ENCODE results near the gene EPHA2.

The EPHA2 gene

DNA sequence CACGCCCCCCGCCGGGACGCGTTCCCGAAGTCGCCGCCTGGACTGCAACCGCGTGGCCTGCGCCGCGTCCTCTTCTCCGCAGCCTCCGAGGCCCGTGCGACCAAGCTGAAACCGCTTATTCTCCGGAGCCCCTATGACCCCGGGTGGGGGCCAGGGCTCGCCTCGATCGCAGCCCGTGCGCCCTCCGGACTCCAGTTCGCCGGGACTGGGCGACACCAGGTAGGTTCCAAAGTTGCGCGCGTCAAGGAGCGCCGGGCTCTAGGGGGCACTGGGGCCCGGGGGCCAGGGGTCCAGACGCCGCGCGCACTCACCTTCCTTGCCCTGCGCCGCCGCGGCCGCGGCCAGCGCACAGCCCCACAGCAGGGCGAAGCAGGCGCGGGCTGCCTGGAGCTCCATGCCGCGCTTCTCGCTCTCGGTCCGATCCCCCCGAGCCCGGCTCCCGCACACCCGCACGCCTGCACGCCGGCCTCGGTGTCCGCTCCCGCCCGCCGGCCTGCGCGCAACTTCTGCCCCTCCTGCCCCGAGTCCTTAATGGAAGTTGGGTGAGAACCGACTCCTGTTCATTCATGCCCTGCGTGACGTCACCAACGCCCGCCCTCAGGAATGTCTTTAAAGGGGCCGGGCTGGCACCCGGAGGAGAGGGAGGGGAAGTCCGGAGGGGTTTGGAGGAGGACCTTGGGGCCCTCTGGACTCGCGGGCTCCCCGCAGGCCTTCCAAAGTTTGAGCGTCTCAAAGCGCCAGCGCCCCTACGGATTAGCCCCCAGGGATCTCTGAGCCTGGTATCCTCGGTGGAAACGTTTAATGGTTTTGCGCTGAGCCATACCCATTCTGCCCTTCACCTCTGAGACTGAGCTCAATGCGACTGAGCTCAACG, at the start of gene EPHA2:
TSS of gene EPHA2 (minus strand) at position 533 of the 874 bp plus-strand sequence. CDS start at position 396, 137 bp downstream.
- Histone ChIP-seq H3K9me3 (ENCODE audit: insufficient read depth, low read length) (no peaks in the 10 kb centered on the region), H4K20me1 (ENCODE audit: low read depth, low read length) (no peaks in the 10 kb centered on the region), H3K9me2 (replicated peaks; ENCODE audit: insufficient read depth, low read length) (no peaks in the 10 kb centered on the region), H3K9ac (ENCODE audit: low read length) (no peak within 1 kb of the TSS), H3K79me2 (ENCODE audit: insufficient read depth, low read length) (no peaks in the 10 kb centered on the region), H3K27ac (ENCODE audit: low read depth, low read length) (no peak within 1 kb of the TSS), H3K36me3 (ENCODE audit: low read length) (no peaks in the 10 kb centered on the region), H3K4me2 (ENCODE audit: low read depth, low read length, poor library complexity, severe bottlenecking) (no peak within 1 kb of the TSS), H2AFZ (ENCODE audit: low read depth, low read length, severe bottlenecking) (no peak within 1 kb of the TSS), H3K4me3 (ENCODE audit: insufficient read depth, low read length, poor library complexity, severe bottlenecking) (no peak within 1 kb of the TSS), H3K27me3 (ENCODE audit: low read length) (no peaks in the 10 kb centered on the region), H3F3A (ENCODE audit: insufficient read depth) (no peaks in the 10 kb centered on the region)
- TF ChIP-seq, protein P1, sequence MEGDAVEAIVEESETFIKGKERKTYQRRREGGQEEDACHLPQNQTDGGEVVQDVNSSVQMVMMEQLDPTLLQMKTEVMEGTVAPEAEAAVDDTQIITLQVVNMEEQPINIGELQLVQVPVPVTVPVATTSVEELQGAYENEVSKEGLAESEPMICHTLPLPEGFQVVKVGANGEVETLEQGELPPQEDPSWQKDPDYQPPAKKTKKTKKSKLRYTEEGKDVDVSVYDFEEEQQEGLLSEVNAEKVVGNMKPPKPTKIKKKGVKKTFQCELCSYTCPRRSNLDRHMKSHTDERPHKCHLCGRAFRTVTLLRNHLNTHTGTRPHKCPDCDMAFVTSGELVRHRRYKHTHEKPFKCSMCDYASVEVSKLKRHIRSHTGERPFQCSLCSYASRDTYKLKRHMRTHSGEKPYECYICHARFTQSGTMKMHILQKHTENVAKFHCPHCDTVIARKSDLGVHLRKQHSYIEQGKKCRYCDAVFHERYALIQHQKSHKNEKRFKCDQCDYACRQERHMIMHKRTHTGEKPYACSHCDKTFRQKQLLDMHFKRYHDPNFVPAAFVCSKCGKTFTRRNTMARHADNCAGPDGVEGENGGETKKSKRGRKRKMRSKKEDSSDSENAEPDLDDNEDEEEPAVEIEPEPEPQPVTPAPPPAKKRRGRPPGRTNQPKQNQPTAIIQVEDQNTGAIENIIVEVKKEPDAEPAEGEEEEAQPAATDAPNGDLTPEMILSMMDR (IDR thresholded peaks at IDR 0.05; ENCODE audit: insufficient read depth, low read length, poor library complexity, severe bottlenecking): no peak
- no peak for TF ChIP-seq EZH2phosphoT487 (conservative IDR thresholded peaks at IDR 0.05; ENCODE audit: low read length)

DNA sequence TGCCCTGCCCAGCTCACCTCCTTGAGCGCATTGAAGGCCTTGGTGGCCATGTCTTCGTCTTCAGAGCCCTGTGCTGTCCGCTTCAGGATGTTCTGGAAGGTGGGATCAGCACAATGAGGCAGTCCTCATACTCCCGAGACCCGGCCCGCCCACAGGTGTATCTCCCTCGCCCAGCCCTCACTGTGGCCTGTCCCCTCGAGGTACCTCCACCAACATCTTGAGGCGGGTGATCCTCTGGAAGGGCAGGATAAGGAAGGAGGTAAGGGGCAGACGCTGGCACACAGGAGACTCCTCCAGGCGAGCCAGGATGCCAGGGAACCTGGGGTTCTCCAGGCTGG, 49.4 kb upstream of the EPHA2 start:
- Histone ChIP-seq H3K36me3 (ENCODE audit: low read length) (no peaks in the 10 kb centered on the region), H2AFZ (ENCODE audit: low read depth, low read length, severe bottlenecking) (no peak overlapping the region), H3K4me3 (ENCODE audit: insufficient read depth, low read length, poor library complexity, severe bottlenecking) (no peak overlapping the region), H3K27ac (ENCODE audit: low read depth, low read length) (no peak overlapping the region), H3F3A (ENCODE audit: insufficient read depth) (no peaks in the 10 kb centered on the region), H3K4me2 (ENCODE audit: low read depth, low read length, poor library complexity, severe bottlenecking) (no peak overlapping the region), H3K79me2 (ENCODE audit: insufficient read depth, low read length) (no peaks in the 10 kb centered on the region), H3K27me3 (ENCODE audit: low read length) (no peaks in the 10 kb centered on the region), H3K9me2 (replicated peaks; ENCODE audit: insufficient read depth, low read length) (no peaks in the 10 kb centered on the region), H3K9ac (ENCODE audit: low read length) (no peak overlapping the region), H3K9me3 (ENCODE audit: insufficient read depth, low read length) (no peaks in the 10 kb centered on the region), H4K20me1 (ENCODE audit: low read depth, low read length) (no peaks in the 10 kb centered on the region)
- TF ChIP-seq, protein P1 (IDR thresholded peaks at IDR 0.05; ENCODE audit: insufficient read depth, low read length, poor library complexity, severe bottlenecking): no peak
- no peak for TF ChIP-seq EZH2phosphoT487 (conservative IDR thresholded peaks at IDR 0.05; ENCODE audit: low read length)

- Histone ChIP-seq H3K36me3 (ENCODE audit: low read length) (no peaks in the 10 kb centered on the region), H3K4me2 (ENCODE audit: low read depth, low read length, poor library complexity, severe bottlenecking) (no peak overlapping the region), H3K27me3 (ENCODE audit: low read length) (no peaks in the 10 kb centered on the region), H3K9me3 (ENCODE audit: insufficient read depth, low read length) (no peaks in the 10 kb centered on the region), H4K20me1 (ENCODE audit: low read depth, low read length) (no peaks in the 10 kb centered on the region), H3F3A (ENCODE audit: insufficient read depth) (no peaks in the 10 kb centered on the region), H3K4me3 (ENCODE audit: insufficient read depth, low read length, poor library complexity, severe bottlenecking) (no peak overlapping the region), H3K9ac (ENCODE audit: low read length) (no peak overlapping the region), H3K79me2 (ENCODE audit: insufficient read depth, low read length) (no peaks in the 10 kb centered on the region), H2AFZ (ENCODE audit: low read depth, low read length, severe bottlenecking) (no peak overlapping the region), H3K9me2 (replicated peaks; ENCODE audit: insufficient read depth, low read length) (no peaks in the 10 kb centered on the region), H3K27ac (ENCODE audit: low read depth, low read length) (no peak overlapping the region)
- TF ChIP-seq, protein P1 (IDR thresholded peaks at IDR 0.05; ENCODE audit: insufficient read depth, low read length, poor library complexity, severe bottlenecking): peak; percentile 17
- no peak for TF ChIP-seq EZH2phosphoT487 (conservative IDR thresholded peaks at IDR 0.05; ENCODE audit: low read length)
Measured at GRCh38 chr1:16204634-16205333, 48.9 kb upstream of the EPHA2 start.
